GM12801 (cell line): Measurements from ENCODE around the gene KCTD15.

Experiments
- CTCF ChIP-seq: IDR thresholded peaks from one replicate; pipeline ENCODE4 v1.5.1; 2011; ENCODE audit warnings: control low read depth; ENCODE audit not compliant: insufficient read length; ENCODE audit errors: extremely low read depth

Gene KCTD15

GRCh38 chr19:33812388-33813330, 16.0 kb downstream of the KCTD15 start:
- no peak for TF ChIP-seq CTCF

GRCh38 chr19:33813391-33814101, 16.9 kb downstream of the KCTD15 start:
- no peak for TF ChIP-seq CTCF

GRCh38 chr19:33814181-33815165, 17.8 kb downstream of the KCTD15 start:
- TF ChIP-seq CTCF, result no peak

GRCh38 chr19:33815380-33816340, 19.0 kb downstream of the KCTD15 start:
- no peak for TF ChIP-seq CTCF

- TF ChIP-seq CTCF, result no peak
Measured at GRCh38 chr19:33818411-33818810, 21.7 kb downstream of the KCTD15 start.

GRCh38 chr19:33819506-33819879, 22.8 kb downstream of the KCTD15 start:
- TF ChIP-seq CTCF, result no peak
